H9 (cell line): Measurements from ENCODE around the gene ANTXRL. TPM values are rescaled to one million over a fixed set of nuclear protein-coding genes. Genes with fewer than 3 reads are reported as not detected.
"Not testable (repeated sequence)": the region's sequence is repeated elsewhere in the genome, so short reads cannot be mapped to it uniquely, and the experiment has no call there.

Experiments used
- DNase-seq: peaks from one replicate; pipeline ENCODE4 v3.0.0-alpha.2; 2017
- H2AFZ ChIP-seq: one replicate; pipeline ENCODE4 v1.6.1; 2013; ENCODE audit warnings: mild to moderate bottlenecking, low read length, control low read depth, moderate library complexity
- H2AK5ac ChIP-seq: 2 replicates; pipeline ENCODE4 v1.6.1; 2013; ENCODE audit warnings: low read length, control low read depth, mixed read lengths; ENCODE audit not compliant: insufficient read length
- H2BK120ac ChIP-seq: one replicate; pipeline ENCODE4 v1.6.1; 2013; ENCODE audit warnings: low read depth, mild to moderate bottlenecking, low read length, control low read depth, inconsistent platforms; ENCODE audit not compliant: poor library complexity, severe bottlenecking
- H2BK12ac ChIP-seq: 2 replicates; pipeline ENCODE4 v1.6.1; 2013; ENCODE audit warnings: low read length, control low read depth, mixed read lengths, low read depth; ENCODE audit not compliant: insufficient read length
- H2BK15ac ChIP-seq: 2 replicates; pipeline ENCODE4 v1.6.1; 2013; ENCODE audit warnings: low read depth, low read length, control low read depth
- H2BK20ac ChIP-seq: one replicate; pipeline ENCODE4 v1.6.1; 2013; ENCODE audit warnings: low read depth, mild to moderate bottlenecking, low read length, control low read depth, inconsistent platforms; ENCODE audit not compliant: poor library complexity, severe bottlenecking
- H2BK5ac ChIP-seq: 2 replicates; pipeline ENCODE4 v1.6.1; 2013; ENCODE audit warnings: low read length, control low read depth, mixed read lengths; ENCODE audit not compliant: insufficient read length
- H3K14ac ChIP-seq: 2 replicates; pipeline ENCODE4 v1.6.1; 2013; ENCODE audit warnings: low read length, control low read depth; ENCODE audit not compliant: insufficient read depth
- H3K18ac ChIP-seq: 2 replicates; pipeline ENCODE4 v1.6.1; 2013; ENCODE audit warnings: low read depth, mild to moderate bottlenecking, mixed read lengths, low read length, control low read depth; ENCODE audit not compliant: insufficient read length
- H3K23ac ChIP-seq: 2 replicates; pipeline ENCODE4 v1.6.1; 2013; ENCODE audit warnings: low read length, control low read depth, mixed read lengths, low read depth; ENCODE audit not compliant: insufficient read length
- H3K23me2 ChIP-seq: 2 replicates; pipeline ENCODE4 v1.6.1; 2013; ENCODE audit warnings: low read depth, mild to moderate bottlenecking, mixed read lengths, low read length, control low read depth; ENCODE audit not compliant: insufficient read length, poor library complexity, severe bottlenecking
- H3K27ac ChIP-seq: 2 replicates; pipeline ENCODE4 v1.5.1; 2013; ENCODE audit warnings: low read length, control low read depth, mixed read lengths, low read depth; ENCODE audit not compliant: insufficient read length
- H3K27me3 ChIP-seq: 2 replicates; pipeline ENCODE4 v1.6.1; 2013; ENCODE audit warnings: low read length, control low read depth, inconsistent platforms; ENCODE audit not compliant: insufficient read depth
- H3K4ac ChIP-seq: 2 replicates; pipeline ENCODE4 v1.6.1; 2013; ENCODE audit warnings: low read depth, mild to moderate bottlenecking, control low read depth, inconsistent platforms, low read length, moderate library complexity
- H3K4me1 ChIP-seq: 2 replicates; pipeline ENCODE4 v1.6.1; 2013; ENCODE audit warnings: low read length, control low read depth, inconsistent platforms; ENCODE audit not compliant: insufficient read depth
- H3K4me2 ChIP-seq: 2 replicates; pipeline ENCODE4 v1.6.1; 2013; ENCODE audit warnings: low read length, control low read depth, mixed read lengths; ENCODE audit not compliant: insufficient read length, insufficient read depth
- H3K56ac ChIP-seq: 2 replicates; pipeline ENCODE4 v1.6.1; 2013; ENCODE audit warnings: low read depth, mild to moderate bottlenecking, mixed read lengths, low read length, control low read depth; ENCODE audit not compliant: insufficient read length
- H3K79me1 ChIP-seq: 2 replicates; pipeline ENCODE4 v1.6.1; 2013; ENCODE audit warnings: low read depth, mild to moderate bottlenecking, moderate library complexity, low read length, control low read depth, inconsistent platforms; ENCODE audit not compliant: insufficient read depth, poor library complexity, severe bottlenecking
- H3K79me2 ChIP-seq: 2 replicates; pipeline ENCODE4 v1.6.1; 2013; ENCODE audit warnings: low read length, control low read depth, inconsistent platforms; ENCODE audit not compliant: insufficient read depth
- H3K9ac ChIP-seq: 2 replicates; pipeline ENCODE4 v1.6.1; 2013; ENCODE audit warnings: low read length, control low read depth, mixed read lengths; ENCODE audit not compliant: insufficient read length; ENCODE audit errors: extremely low read depth
- H3K9me3 ChIP-seq: one replicate; pipeline ENCODE4 v1.6.1; 2013; ENCODE audit warnings: low read depth, low read length, inconsistent platforms; ENCODE audit not compliant: control insufficient read depth
- H3T11ph ChIP-seq: one replicate; pipeline ENCODE4 v1.6.1; 2013; ENCODE audit warnings: mild to moderate bottlenecking, low read length, control low read depth, inconsistent platforms
- H4K20me1 ChIP-seq: one replicate; pipeline ENCODE4 v1.6.1; 2013; ENCODE audit not compliant: control insufficient read depth, insufficient read length, insufficient read depth
- H4K5ac ChIP-seq: 2 replicates; pipeline ENCODE4 v1.6.1; 2013; ENCODE audit warnings: low read depth, mild to moderate bottlenecking, mixed read lengths, low read length, control low read depth; ENCODE audit not compliant: insufficient read length
- H4K8ac ChIP-seq: replicated peaks from 2 replicates; pipeline ENCODE4 v1.6.1; 2013; ENCODE audit warnings: low read length, control low read depth, mixed read lengths, low read depth; ENCODE audit not compliant: insufficient read length
- H4K91ac ChIP-seq: 2 replicates; pipeline ENCODE4 v1.6.1; 2013; ENCODE audit warnings: low read depth, mild to moderate bottlenecking, moderate library complexity, mixed read lengths, low read length, control low read depth; ENCODE audit not compliant: insufficient read length
- H3K27ac Mint-ChIP-seq, 3 experiments: 2 replicates in 2 of 3; 3 replicates in 1 of 3; pipeline ENCODE4 v1.8.0; 2020 to 2021; ENCODE audit warnings: mixed read lengths in 3 of 3, mild to moderate bottlenecking in 1 of 3, moderate library complexity in 1 of 3
- H3K27me3 Mint-ChIP-seq: 2 replicates; pipeline ENCODE4 v1.8.0; 2021; ENCODE audit warnings: low read depth, mild to moderate bottlenecking, moderate library complexity, mixed read lengths
- H3K36me3 Mint-ChIP-seq, 3 experiments: 2 replicates in 2 of 3; 3 replicates in 1 of 3; pipeline ENCODE4 v1.8.0; 2020 to 2021; ENCODE audit warnings: low read depth in 3 of 3, mixed read lengths in 3 of 3; ENCODE audit not compliant: insufficient read depth in 1 of 3
- H3K4me1 Mint-ChIP-seq, 2 experiments: 2 replicates each; pipeline ENCODE4 v1.8.0; 2020; ENCODE audit warnings: mixed read lengths in 2 of 2
- H3K4me3 Mint-ChIP-seq, 2 experiments: 2 replicates in 1 of 2; 3 replicates in 1 of 2; pipeline ENCODE4 v1.8.0; 2020 to 2021; ENCODE audit warnings: mild to moderate bottlenecking in 2 of 2, mixed read lengths in 2 of 2, moderate library complexity in 1 of 2
- H3K9me3 Mint-ChIP-seq, 2 experiments: 2 replicates in 1 of 2; 3 replicates in 1 of 2; pipeline ENCODE4 v1.8.0; 2020; ENCODE audit warnings: mild to moderate bottlenecking in 2 of 2, mixed read lengths in 2 of 2, moderate library complexity in 1 of 2
- WGBS: extraction: QIAGEN DNeasy Blood & Tissue Kit; methylation state at CpG from one replicate; pipeline ENCODE4 v1.1.7; 2013; ENCODE audit warnings: missing lambda C conversion rate, low lambda C conversion rate, mixed read lengths; ENCODE audit not compliant: insufficient read length; ENCODE audit errors: extremely low coverage; 5-methylcytosine and 5-hydroxymethylcytosine counted together
- total RNA-seq: library from RNA; stranded (reverse); gene quantifications from 2 replicates; pipeline ENCODE4 v1.2.1, GENCODE V29; 2021

The ANTXRL gene
- total RNA-seq, 1 experiment from 2014 or later, result not detected

GRCh38 chr10:46377651-46378050, 90.9 kb downstream of the ANTXRL start:
- H3K27ac ChIP-seq, H2AFZ ChIP-seq, H2BK120ac ChIP-seq, H3K4me2 ChIP-seq, H3K79me2 ChIP-seq, H4K8ac ChIP-seq, H3K36me3 Mint-ChIP-seq, H3K4ac ChIP-seq, H3K4me3 Mint-ChIP-seq, H2AK5ac ChIP-seq, H3K23ac ChIP-seq, H4K5ac ChIP-seq, H3K14ac ChIP-seq, H3K18ac ChIP-seq, H2BK5ac ChIP-seq, H3K9me3 Mint-ChIP-seq, H3K27me3 Mint-ChIP-seq, H3K9me3 ChIP-seq, H3K9ac ChIP-seq, H3K4me1 Mint-ChIP-seq, H3T11ph ChIP-seq, DNase-seq, H3K79me1 ChIP-seq, H4K91ac ChIP-seq, H2BK20ac ChIP-seq, H3K23me2 ChIP-seq, H2BK15ac ChIP-seq, H4K20me1 ChIP-seq, H3K4me1 ChIP-seq, H2BK12ac ChIP-seq, H3K27me3 ChIP-seq, H3K56ac ChIP-seq, H3K27ac Mint-ChIP-seq: not testable (repeated sequence)
- WGBS, result no CpG with 5 or more reads among the region's 4 CpGs

- H2BK12ac ChIP-seq, H3K9me3 Mint-ChIP-seq, H3K56ac ChIP-seq, H3K27ac ChIP-seq, H3K23ac ChIP-seq, H3K4ac ChIP-seq, H2BK15ac ChIP-seq, H2AFZ ChIP-seq, H3K9me3 ChIP-seq, H3K23me2 ChIP-seq, H3K79me2 ChIP-seq, H3T11ph ChIP-seq, H3K27ac Mint-ChIP-seq, H3K4me1 ChIP-seq, H3K27me3 ChIP-seq, H4K20me1 ChIP-seq, H3K14ac ChIP-seq, H2AK5ac ChIP-seq, H2BK20ac ChIP-seq, H3K4me2 ChIP-seq, H3K9ac ChIP-seq, H3K79me1 ChIP-seq, H3K4me3 Mint-ChIP-seq, H4K5ac ChIP-seq, H4K91ac ChIP-seq, H3K36me3 Mint-ChIP-seq, H3K18ac ChIP-seq, H3K27me3 Mint-ChIP-seq, DNase-seq, H2BK5ac ChIP-seq, H2BK120ac ChIP-seq, H4K8ac ChIP-seq, H3K4me1 Mint-ChIP-seq: not testable (repeated sequence)
- no CpG with 5 or more reads among the region's 8 CpGs for WGBS
Measured at GRCh38 chr10:46378108-46378507, 91.3 kb downstream of the ANTXRL start.
